SH-SY5Y (cell line): ENCODE measurements around the gene DYRK1A.

Source experiments
- GATA2 ChIP-seq: IDR thresholded peaks from 2 replicates; pipeline ENCODE4 v1.6.1; 2011; ENCODE audit warnings: mild to moderate bottlenecking, low read depth, low read length
- GATA3 ChIP-seq: IDR thresholded peaks from 2 replicates; pipeline ENCODE4 v1.6.1; 2011; ENCODE audit warnings: low read depth, mild to moderate bottlenecking, low read length, moderate library complexity

- TF ChIP-seq GATA2 (no peak), GATA3 (no peak)
Measured at GRCh38 chr21:37558676-37559211, 192.2 kb downstream of the DYRK1A start.
